Prostate gland (tissue), 2 donors: ENCODE measurements around the gene LMAN1L.

ENCODE experiments used
- CTCF ChIP-seq, 4 experiments: fragments of 200-600 bp in 2 of 4; fragments of 450-650 bp in 2 of 4; sonication (generic) in 2 of 4; IDR thresholded peaks; 1 replicate in 3 of 4; 2 replicates in 1 of 4; pipeline ENCODE4 v1.5.1; 2016 to 2019; ENCODE audit warnings: antibody characterized with exemption in 4 of 4, mild to moderate bottlenecking in 2 of 4, moderate library complexity in 2 of 4
- POLR2A ChIP-seq: fragments of 450-650 bp; IDR thresholded peaks from one replicate; pipeline ENCODE4 v1.6.1; 2016; ENCODE audit warnings: antibody characterized with exemption, mild to moderate bottlenecking
- POLR2AphosphoS5 ChIP-seq: sonication (generic); formaldehyde crosslinking; IDR thresholded peaks from one replicate; pipeline ENCODE4 v1.6.1; 2017; ENCODE audit warnings: antibody characterized with exemption

GRCh38 chr15:74763416-74763815 is 49.2 kb upstream of the LMAN1L start:
- TF ChIP-seq CTCF (IDR thresholded peaks at IDR 0.05) (no peak), POLR2AphosphoS5 (no peak), POLR2A (no peak)
